ENCODE measurements around the gene EPS8. TPM values are rescaled to one million over a fixed set of nuclear protein-coding genes. Genes with fewer than 3 reads are reported as not detected.

EPS8 gene
- total RNA-seq, 1 experiment from 2014 or later = 14.3 TPM

DNA sequence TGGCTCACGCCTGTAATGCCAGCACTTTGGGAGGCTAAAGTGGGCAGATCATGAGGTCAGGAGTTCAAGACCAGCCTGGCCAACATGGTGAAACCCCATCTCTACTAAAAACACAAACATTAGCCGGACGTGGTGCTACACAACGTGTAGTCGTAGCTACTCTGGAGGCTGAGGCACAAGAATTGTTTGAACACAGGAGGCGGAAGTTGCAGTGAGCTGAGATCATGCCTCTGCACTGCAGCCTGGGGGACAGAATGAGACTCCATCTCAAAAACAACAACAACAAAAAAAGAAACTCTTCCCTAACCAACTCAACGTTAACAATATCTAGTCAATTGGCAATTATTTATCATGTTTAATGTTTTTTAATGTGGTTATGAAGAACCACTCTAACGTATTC is 89.3 kb downstream of the EPS8 start:
- no peak for DNase-seq (ENCODE audit: extremely low read depth, low read depth)

DNA sequence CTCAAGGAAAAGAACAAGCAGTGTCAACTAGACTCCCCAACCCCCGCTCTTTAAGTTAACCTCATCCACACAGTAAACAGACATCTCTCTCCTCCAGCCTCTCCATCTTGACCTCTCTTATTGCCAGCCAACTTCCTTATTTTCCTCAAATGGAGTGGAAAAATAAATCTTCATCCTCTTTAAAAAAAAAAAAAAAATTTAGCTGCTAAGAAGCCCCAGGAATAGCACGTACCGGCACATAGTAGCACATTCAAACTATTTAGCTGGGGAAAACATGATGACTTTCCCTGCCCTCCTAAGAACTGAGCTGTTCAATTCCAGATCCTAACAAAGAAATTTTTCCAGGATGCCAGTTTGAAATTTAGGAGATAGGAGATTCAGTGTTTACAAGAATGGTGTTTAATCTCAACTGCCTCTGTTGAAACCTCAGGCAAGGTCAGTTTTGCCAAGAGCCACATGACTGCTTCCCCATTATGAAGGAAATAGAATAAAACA is 90.8 kb downstream of the EPS8 start:
- DNase-seq (ENCODE audit: extremely low read depth, low read depth) = no peak

DNA sequence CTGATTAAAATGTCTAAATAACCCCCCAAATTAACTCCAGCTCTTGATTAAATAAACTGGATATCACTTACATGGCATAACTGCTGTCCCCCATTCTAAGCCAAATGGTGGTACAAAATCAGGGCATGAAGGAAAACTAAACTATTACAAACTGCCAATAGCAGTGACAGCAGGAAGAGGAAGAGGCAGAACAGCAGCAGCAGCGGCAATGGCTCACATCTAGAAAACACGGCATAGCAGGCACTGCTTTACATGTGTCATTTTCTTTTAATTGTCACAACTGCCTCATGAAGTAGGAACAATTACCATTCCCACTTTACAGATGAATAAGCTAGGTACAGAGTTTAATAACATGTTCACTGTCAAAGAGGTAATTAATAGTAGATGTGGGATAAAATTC is 92.0 kb downstream of the EPS8 start:
- no peak for DNase-seq (ENCODE audit: extremely low read depth, low read depth)

- no peak for DNase-seq (ENCODE audit: extremely low read depth, low read depth)
Measured at GRCh38 chr12:15693228-15693911, 95.8 kb downstream of the EPS8 start.

- no peak for DNase-seq (ENCODE audit: extremely low read depth, low read depth)
Measured at GRCh38 chr12:15691388-15691787, 97.8 kb downstream of the EPS8 start.

GRCh38 chr12:15690320-15690719 is 98.9 kb downstream of the EPS8 start:
- no peak for DNase-seq (ENCODE audit: extremely low read depth, low read depth)

DNA sequence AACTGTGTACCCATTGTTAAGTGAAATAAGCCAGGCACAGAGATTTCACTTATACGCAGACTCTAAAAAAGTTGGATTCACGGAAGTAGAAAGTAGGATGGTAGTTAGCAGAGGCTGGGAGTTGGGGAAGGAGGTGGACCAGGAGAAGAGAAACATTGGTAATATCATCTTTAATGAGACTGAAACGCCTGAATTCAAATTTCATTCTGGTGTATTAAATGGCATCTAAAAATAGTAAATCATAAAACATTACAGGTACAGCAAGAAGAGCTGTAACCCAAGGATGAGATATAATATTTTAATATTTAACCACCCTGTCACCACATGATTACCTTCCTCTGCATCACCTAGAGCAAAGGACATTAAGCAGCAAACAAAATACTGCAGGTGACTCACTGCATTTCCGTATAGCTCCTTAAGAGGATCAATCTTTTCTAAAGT is 99.4 kb downstream of the EPS8 start:
- DNase-seq (ENCODE audit: extremely low read depth, low read depth) = no peak

DNA sequence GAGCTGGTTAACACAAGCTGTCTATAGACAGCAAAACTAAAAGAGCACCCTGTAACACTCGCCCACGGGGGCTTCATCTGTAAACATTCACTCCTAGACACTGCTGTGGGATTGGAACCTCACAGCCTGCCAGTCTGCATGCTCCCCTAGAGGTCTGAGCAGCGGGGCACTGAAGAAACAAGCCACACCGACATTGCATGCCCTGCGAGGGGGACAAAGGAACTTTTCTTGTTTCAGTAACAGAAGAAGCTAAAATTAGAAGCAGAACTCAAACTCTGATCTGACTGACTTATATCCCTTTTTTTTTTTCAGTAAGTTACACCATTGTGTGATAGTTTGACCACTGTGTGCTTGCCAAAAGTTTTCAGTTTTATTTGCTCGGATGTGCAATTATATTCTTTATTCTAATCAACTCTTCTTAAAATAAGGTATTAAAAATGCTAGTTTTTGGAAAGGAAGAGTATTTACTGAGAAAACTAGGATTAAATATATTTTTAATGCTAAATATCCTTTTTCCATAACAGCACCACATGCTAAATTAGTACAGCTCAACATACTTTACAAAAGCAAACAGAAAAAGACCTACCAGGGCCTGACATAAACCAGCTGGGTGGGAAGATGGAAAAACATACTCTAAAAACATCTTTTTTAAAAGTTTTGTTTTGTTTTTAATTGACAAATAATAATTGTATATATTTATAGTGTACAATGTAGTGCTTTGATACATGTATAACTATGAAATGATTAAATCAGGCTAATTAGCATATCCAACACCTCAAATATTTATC is 100.2 kb downstream of the EPS8 start:
- no peak for DNase-seq (ENCODE audit: extremely low read depth, low read depth)

DNA sequence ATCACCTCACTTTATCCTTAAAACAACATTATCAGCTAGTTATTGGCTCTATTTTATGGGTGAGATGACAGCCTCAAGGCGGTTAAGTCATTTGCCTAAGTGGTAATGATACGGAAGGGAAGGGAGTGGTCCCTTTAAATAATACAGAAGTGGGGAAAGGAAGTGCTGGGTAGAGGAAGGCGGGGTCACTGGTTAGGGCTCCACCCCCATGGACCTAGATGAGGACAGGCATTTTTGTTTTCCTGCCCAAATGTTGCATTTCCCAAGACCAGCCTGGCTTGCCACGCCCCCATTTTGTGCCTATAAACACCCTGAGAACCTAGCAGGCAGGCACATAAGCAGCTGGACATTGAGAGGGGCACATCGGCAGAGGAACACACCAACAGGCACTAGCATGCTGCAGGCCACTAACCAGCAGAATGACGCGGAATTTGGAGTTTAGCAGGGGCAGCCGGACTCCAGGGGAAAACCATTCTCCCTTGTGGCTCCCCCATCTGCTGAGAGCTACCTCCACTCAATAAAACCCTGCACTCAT is 100.9 kb downstream of the EPS8 start:
- no peak for DNase-seq (ENCODE audit: extremely low read depth, low read depth)

- DNase-seq (ENCODE audit: extremely low read depth, low read depth) = no peak
Measured at GRCh38 chr12:15687583-15687982, 101.6 kb downstream of the EPS8 start.

DNA sequence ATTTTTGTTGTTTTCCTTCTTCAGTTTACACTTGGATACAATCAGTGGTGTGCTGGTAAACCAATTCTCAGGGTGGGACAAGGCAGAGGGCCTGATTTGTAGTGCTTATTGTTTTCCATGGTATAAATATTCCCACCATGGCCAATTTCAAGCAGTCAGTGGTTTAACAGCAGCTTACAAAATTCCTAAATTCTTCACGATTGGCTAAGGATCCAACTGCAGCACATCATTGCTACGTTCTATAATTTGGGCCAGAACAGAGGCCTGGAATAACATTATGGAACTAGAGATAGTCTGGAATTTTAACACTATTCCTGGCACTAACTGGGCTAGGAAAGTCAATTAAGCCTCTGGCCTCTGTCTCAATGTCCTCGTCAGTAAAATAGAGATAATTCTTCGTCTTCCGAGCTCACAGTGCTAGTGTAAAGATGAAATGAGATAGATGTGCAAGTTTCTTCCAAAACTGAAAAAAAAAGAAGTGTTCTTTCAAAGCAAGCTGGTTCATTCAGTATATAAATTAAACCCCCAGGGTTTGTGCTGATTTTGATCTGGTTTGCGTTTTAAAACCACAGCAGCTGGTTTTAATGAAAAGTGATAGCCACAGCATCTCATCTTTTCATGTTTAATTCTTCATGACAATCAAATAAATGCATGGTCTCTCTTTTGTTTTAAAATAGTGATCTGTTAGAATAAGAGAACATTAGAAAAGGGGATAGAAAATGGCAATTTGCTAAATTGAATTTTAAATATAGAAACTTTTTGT is 104.1 kb downstream of the EPS8 start:
- no peak for DNase-seq (ENCODE audit: extremely low read depth, low read depth)

GRCh38 chr12:15682826-15683225 is 106.4 kb downstream of the EPS8 start:
- DNase-seq (ENCODE audit: extremely low read depth, low read depth) = no peak

DNA sequence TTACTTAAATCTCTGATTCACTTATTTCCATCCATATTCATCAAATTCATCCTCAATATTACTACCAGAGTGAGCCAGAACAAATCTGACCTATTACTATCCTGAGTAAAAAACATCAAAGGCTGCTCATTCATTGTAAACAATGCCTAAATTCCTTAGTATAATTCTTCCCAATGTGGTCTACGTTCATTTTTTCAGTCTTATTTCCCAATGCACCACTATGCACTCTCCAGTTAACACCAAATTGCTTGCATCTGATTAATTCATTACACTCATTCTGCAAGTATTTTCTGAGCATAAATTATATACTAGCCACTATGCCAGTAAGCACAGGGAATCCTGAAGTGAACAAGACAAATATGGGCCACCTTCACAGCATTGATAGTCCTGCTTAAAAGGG is 110.0 kb downstream of the EPS8 start:
- no peak for DNase-seq (ENCODE audit: extremely low read depth, low read depth)

GRCh38 chr12:15677726-15678201 is 111.4 kb downstream of the EPS8 start:
- no peak for DNase-seq (ENCODE audit: extremely low read depth, low read depth)

DNA sequence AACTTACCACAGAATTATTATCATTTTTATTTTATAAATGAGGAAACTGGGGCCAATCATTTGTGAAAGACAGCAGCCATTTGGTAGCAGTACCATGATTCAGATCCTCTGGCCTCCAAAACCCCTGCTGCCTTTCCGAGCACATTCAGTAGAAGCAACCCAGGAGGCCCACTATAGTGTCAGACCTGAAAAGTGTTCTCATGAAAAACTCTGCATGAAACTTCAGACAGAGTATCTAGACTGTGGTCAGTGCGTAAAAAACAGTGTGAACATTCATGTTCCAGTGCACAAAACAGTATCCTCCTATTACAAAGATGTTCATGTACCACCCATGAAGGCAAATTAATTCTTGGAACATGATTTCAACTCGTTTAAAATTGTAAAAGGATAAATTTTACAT is 112.0 kb downstream of the EPS8 start:
- DNase-seq (ENCODE audit: extremely low read depth, low read depth) = no peak

DNA sequence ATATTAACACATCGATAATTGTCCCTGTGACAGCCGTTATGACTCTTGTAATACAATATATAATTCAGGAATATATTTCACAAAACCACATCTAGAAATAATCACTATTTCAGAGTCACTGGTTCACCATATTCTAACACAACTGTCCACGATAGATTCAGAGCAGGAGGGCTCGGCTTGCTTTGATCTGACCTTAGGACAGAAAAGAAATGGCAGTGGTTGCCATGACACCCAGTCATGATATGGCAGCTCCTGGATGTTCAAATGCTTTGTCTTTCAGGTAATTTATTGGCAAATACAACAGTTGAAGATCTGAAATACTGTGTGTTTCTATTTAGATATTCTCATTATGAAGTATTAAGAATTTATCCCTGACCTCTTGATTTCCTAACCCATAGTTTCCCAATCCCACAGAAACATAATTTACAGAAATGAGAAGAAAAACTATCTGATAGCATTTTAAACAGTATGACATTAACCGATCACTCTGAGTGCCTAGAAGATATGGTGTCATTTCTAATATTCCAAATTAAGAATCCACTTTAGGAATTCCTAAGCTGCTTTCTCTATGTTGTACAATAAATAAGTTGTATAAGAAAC is 116.4 kb downstream of the EPS8 start:
- no peak for DNase-seq (ENCODE audit: extremely low read depth, low read depth)

DNA sequence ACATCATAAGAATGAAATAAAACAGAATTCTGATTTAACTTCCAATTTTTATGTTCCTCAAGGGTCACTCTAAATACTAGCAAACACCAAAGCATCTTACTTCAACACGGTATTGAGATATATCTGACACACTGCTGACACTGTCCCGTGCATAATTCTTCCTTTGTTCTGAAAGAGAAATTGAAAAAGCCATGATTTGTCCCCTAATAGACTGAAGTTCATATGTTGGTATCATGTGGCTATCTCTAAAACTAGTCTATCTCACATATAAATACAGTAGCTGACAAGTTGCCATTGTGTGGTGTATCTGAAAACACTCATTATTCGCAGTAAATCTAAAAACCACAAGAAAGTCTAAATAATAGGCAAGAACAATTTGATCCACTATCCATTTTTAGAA is 118.4 kb downstream of the EPS8 start:
- no peak for DNase-seq (ENCODE audit: extremely low read depth, low read depth)

- DNase-seq (ENCODE audit: extremely low read depth, low read depth) = no peak
Measured at GRCh38 chr12:15669256-15669948, 119.8 kb downstream of the EPS8 start.

GRCh38 chr12:15664491-15664890 is 124.7 kb downstream of the EPS8 start:
- DNase-seq (ENCODE audit: extremely low read depth, low read depth) = no peak

All from NCI-H460 (cell line).